ENCODE measurements around the gene TBC1D12.

- no peak for TF ChIP-seq YY1 (IDR thresholded peaks at IDR 0.05; ENCODE audit: insufficient read depth, insufficient read length)
- no peak for TF ChIP-seq SUZ12 (IDR thresholded peaks at IDR 0.05; ENCODE audit: extremely low read depth, insufficient read depth, insufficient read length)
- TF ChIP-seq ZNF274 (IDR thresholded peaks at IDR 0.05; ENCODE audit: low read depth, low read length) = no peak
These were observed 94.3 kb downstream of the TBC1D12 start for GRCh38 chr10:94496646-94497045.
